BJ (cell line): ENCODE data around the gene MAGED4B. TPM values are rescaled to one million over a fixed set of nuclear protein-coding genes. Genes with fewer than 3 reads are reported as not detected.

Source experiments
- CTCF ChIA-PET: fragments of 350-600 bp; formaldehyde crosslinking; extraction: SDS; loops from one replicate; lab custom pipeline; 2021; ENCODE audit warnings: antibody characterized with exemption, inconsistent platforms; lab: Yijun Ruan, JAX
- POLR2A ChIA-PET: fragments of 300-600 bp; sonication (Branson Sonifier 250); formaldehyde crosslinking; extraction: SDS; loops from one replicate; lab custom pipeline; 2021; ENCODE audit warnings: antibody characterized with exemption; lab: Charles Lee
- DNase-seq: peaks from one replicate; pipeline ENCODE4 v3.0.0-alpha.2; 2011; ENCODE audit warnings: low read depth
- H3K27me3 ChIP-seq: 2 replicates; pipeline ENCODE4 v1.6.0; 2011; ENCODE audit warnings: low read length; ENCODE audit not compliant: control insufficient read depth, insufficient read depth
- H3K36me3 ChIP-seq: 2 replicates; pipeline ENCODE4 v1.5.1; 2011; ENCODE audit warnings: low read length; ENCODE audit not compliant: control insufficient read depth, insufficient read depth
- H3K4me3 ChIP-seq: 2 replicates; pipeline ENCODE4 v1.5.1; 2011; ENCODE audit warnings: low read depth, mild to moderate bottlenecking, control low read depth, low read length
- CTCF ChIP-seq: IDR thresholded peaks from 2 replicates; pipeline ENCODE4 v1.5.1; 2011; ENCODE audit warnings: low read depth, mild to moderate bottlenecking, control low read depth, inconsistent platforms, low read length, moderate library complexity; ENCODE audit not compliant: insufficient read depth
- polyA plus RNA-seq: library from polyadenylated mRNA; depleted of rRNA; stranded (reverse); fragments of >200 nt; gene quantifications from 2 replicates; pipeline ENCODE4 v1.2.3, GENCODE V29; 2011; rRNA removed
- small RNA-seq: library from RNA; depleted of rRNA; stranded (forward); fragments of <200 nt; gene quantifications from one replicate; pipeline ENCODE3, GENCODE V24; 2012; ENCODE audit warnings: low replicate concordance, low read depth; ENCODE audit not compliant: insufficient read length

The MAGED4B gene
- polyA plus RNA-seq, 1 experiment, result 44.9 TPM

GRCh38 chrX:52031371-52031770, 37.6 kb downstream of the MAGED4B start:
- POLR2A ChIA-PET, result no interaction called here
- CTCF ChIA-PET, result no interaction called here

GRCh38 chrX:52015794-52016193, 53.2 kb downstream of the MAGED4B start:
- no peak for TF ChIP-seq CTCF
- CTCF ChIA-PET, result no interaction called here

More at GRCh38 chrX:52031371-52031770, 37.6 kb downstream of the MAGED4B start:
- no peaks in the 10 kb centered on the region for H3K27me3 ChIP-seq
- no peak for DNase-seq
- no peak for TF ChIP-seq CTCF
- H3K36me3 ChIP-seq, result no peaks in the 10 kb centered on the region
- H3K4me3 ChIP-seq, result no peak overlapping the region

More at GRCh38 chrX:52015794-52016193, 53.2 kb downstream of the MAGED4B start:
- H3K36me3 ChIP-seq, result no peaks in the 10 kb centered on the region
- no peak overlapping the region for H3K4me3 ChIP-seq
- no peak for DNase-seq
- POLR2A ChIA-PET, result no interaction called here
- no peaks in the 10 kb centered on the region for H3K27me3 ChIP-seq

Small RNA genes within 50 kb of the gene (small RNA-seq; reads per million reads assigned to genes)
- not detected for gene SNORA11E

Other genes starting within 250 kb of the MAGED4B start
- 328 and 428 TPM in 2 replicates for gene MAGED1, start 175.6 kb downstream of the MAGED4B start, polyA plus RNA-seq
- gene MAGED4, start 115.7 kb upstream of the MAGED4B start, polyA plus RNA-seq, result 8.7 and 13.1 TPM in 2 replicates